GM12878 (cell line): ENCODE results near the gene GRIN3A. TPM values are rescaled to one million over a fixed set of nuclear protein-coding genes. Genes with fewer than 3 reads are reported as not detected.
A peak's percentile ranks its signal among the peaks of the same experiment; 100 is the strongest.

ENCODE experiments used
- ATAC-seq: fragments of 200-7000 bp; cut with Tn5 transposase; 3 replicates; pipeline ENCODE4 v1.9.1; 2020; ENCODE audit warnings: mild to moderate bottlenecking, moderate library complexity
- BruUV-seq: library from RNA; stranded (reverse); fragments of 400-500 nt; replicated peaks from 2 replicates; lab custom pipeline; 2021; lab: Mats Ljungman, UMichigan
- CTCF ChIA-PET: fragments of 300-600 bp; sonication (Branson Sonifier 250); formaldehyde crosslinking; extraction: SDS; loops from one replicate; lab custom pipeline; 2021; ENCODE audit warnings: inconsistent platforms; lab: Yijun Ruan, JAX
- POLR2A ChIA-PET: fragments of 350-600 bp; formaldehyde crosslinking; extraction: SDS; loops from one replicate; lab custom pipeline; 2021; ENCODE audit warnings: inconsistent platforms; lab: Charles Lee
- RAD21 ChIA-PET: fragments of 300-600 bp; sonication (Branson Sonifier 250); formaldehyde crosslinking; loops from one replicate; lab custom pipeline; 2023; ENCODE audit warnings: antibody characterized with exemption; ENCODE audit not compliant: unreplicated experiment; lab: Charles Lee
- SMC1A ChIA-PET: fragments of 300-600 bp; sonication (Branson Sonifier 250); formaldehyde crosslinking; loops from one replicate; lab custom pipeline; 2023; ENCODE audit not compliant: unreplicated experiment, uncharacterized antibody; lab: Charles Lee
- DNase-seq: peaks from one replicate; pipeline ENCODE4 v3.0.0-alpha.2; 2011; ENCODE audit warnings: low read depth, low spot score
- FAIRE-seq: peaks from 3 replicates; lab custom pipeline; 2011; peaks lifted over from hg19 to GRCh38; lab: Jason Lieb, UNC
- H2AFZ ChIP-seq: 2 replicates; pipeline ENCODE4 v1.6.0; 2011; ENCODE audit warnings: low read depth, low read length, control low read depth; ENCODE audit not compliant: control insufficient read depth
- H3K27ac ChIP-seq: 2 replicates; pipeline ENCODE4 v1.5.1; 2011; ENCODE audit warnings: control low read depth; ENCODE audit not compliant: control insufficient read depth, insufficient read depth
- H3K27me3 ChIP-seq, 2 experiments: replicated peaks in 1 of 2; 2 replicates each; pipeline versions ENCODE4 v1.6.0 to v1.6.1; 2011; ENCODE audit warnings: low read length in 1 of 2; ENCODE audit not compliant: control insufficient read depth in 2 of 2, insufficient read depth in 2 of 2
- H3K36me3 ChIP-seq, 2 experiments: 2 replicates each; pipeline ENCODE4 v1.5.1; 2011; ENCODE audit warnings: low read length in 1 of 2; ENCODE audit not compliant: control insufficient read depth in 2 of 2, insufficient read depth in 2 of 2
- H3K4me1 ChIP-seq: 2 replicates; pipeline ENCODE4 v1.6.1; 2011; ENCODE audit warnings: mild to moderate bottlenecking, low read length, moderate library complexity, mixed read lengths; ENCODE audit not compliant: control insufficient read depth, insufficient read depth
- H3K4me2 ChIP-seq: 2 replicates; pipeline ENCODE4 v1.6.0; 2011; ENCODE audit warnings: control low read depth; ENCODE audit not compliant: control insufficient read depth, insufficient read depth
- H3K4me3 ChIP-seq: fragments of 200-600 bp; sonication (generic); 2 replicates; pipeline ENCODE4 v1.5.1; 2016
- H3K79me2 ChIP-seq: 2 replicates; pipeline ENCODE4 v1.6.0; 2011; ENCODE audit warnings: low read length; ENCODE audit not compliant: control insufficient read depth, insufficient read depth
- H3K9ac ChIP-seq: 2 replicates; pipeline ENCODE4 v1.8.0; 2011; ENCODE audit warnings: low read length, control low read depth, mixed read lengths; ENCODE audit not compliant: control insufficient read depth, insufficient read depth
- H3K9me3 ChIP-seq: replicated peaks from 3 replicates; pipeline ENCODE4 v1.5.1; 2011; ENCODE audit warnings: mild to moderate bottlenecking, low read length; ENCODE audit not compliant: control insufficient read depth, insufficient read depth
- H4K20me1 ChIP-seq: 2 replicates; pipeline ENCODE4 v1.6.0; 2011; ENCODE audit not compliant: control insufficient read depth, insufficient read depth
- CBX5 ChIP-seq: sonication (generic); IDR thresholded peaks from 2 replicates; pipeline ENCODE4 v1.6.1; 2016; ENCODE audit warnings: low read depth, moderate library complexity, mild to moderate bottlenecking, inconsistent platforms
- DPF2 ChIP-seq: fragments of 450-650 bp; IDR thresholded peaks from 2 replicates; pipeline ENCODE4 v1.6.1; 2017; ENCODE audit warnings: mild to moderate bottlenecking
- HCFC1 ChIP-seq: fragments of 150-350 bp; IDR thresholded peaks from 2 replicates; pipeline ENCODE4 v1.6.1; 2014; ENCODE audit warnings: low read length
- KDM1A ChIP-seq: fragments of 200-600 bp; sonication (generic); IDR thresholded peaks from 2 replicates; pipeline ENCODE4 v1.6.1; 2016; ENCODE audit warnings: borderline replicate concordance
- PML ChIP-seq: IDR thresholded peaks from 2 replicates; pipeline ENCODE4 v1.6.1; 2012; ENCODE audit warnings: low read length, inconsistent platforms
- ZNF384 ChIP-seq: IDR thresholded peaks from 2 replicates; pipeline ENCODE4 v1.6.1; 2012; ENCODE audit warnings: low read depth, mild to moderate bottlenecking, low read length, improper control_type of control experiment, borderline replicate concordance
- WGBS: methylation state at CpG from one replicate; pipeline ENCODE4 v1.1.6; 2016; ENCODE audit warnings: low lambda C conversion rate; ENCODE audit not compliant: insufficient replicate concordance, insufficient coverage; ENCODE audit errors: missing lambda C conversion rate; 5-methylcytosine and 5-hydroxymethylcytosine counted together
- in situ Hi-C: fragments of 300-500 bp; cut with MboI; formaldehyde crosslinking; loops from 9 replicates; pipeline ENCODE4 v1.14.3; 2018; ENCODE audit warnings: mixed read lengths
- intact Hi-C: fragments of 100-400 bp; cut with micrococcal nuclease; formaldehyde crosslinking; loops from one replicate; pipeline ENCODE4 v1.14.2; 2022; ENCODE audit not compliant: unreplicated experiment
- polyA plus RNA-seq, 11 experiments: library from polyadenylated mRNA; depleted of rRNA in 4 of 11; unstranded in 6 of 11; stranded (reverse) in 5 of 11; fragments of >200 nt; fragmentation: Nextera tagmentation in 4 of 11; fragmentation: Illumina TruSeq in 1 of 11; extraction: Ambion mirVana in 4 of 11; extraction: Trizol in 1 of 11; gene quantifications; 1 replicate in 1 of 11; 2 replicates in 10 of 11; pipeline versions ENCODE4 v1.2.1 to v1.2.3, GENCODE V29; 2011 to 2016; ENCODE audit warnings: inconsistent platforms in 2 of 11, missing spikeins in 2 of 11, low read depth in 1 of 11
- total RNA-seq, 4 experiments: library from RNA; depleted of rRNA in 3 of 4; stranded (reverse); fragments of >200 nt in 3 of 4; fragmentation: Illumina TruSeq in 1 of 4; extraction: Trizol in 1 of 4; gene quantifications; 2 replicates each; pipeline versions ENCODE4 v1.2.1 to v1.2.3, GENCODE V29; 2013 to 2021
- TF ChIP-seq, protein P1 (sequence below): IDR thresholded peaks from 2 replicates; pipeline ENCODE4 v1.6.1; 2012; ENCODE audit warnings: mild to moderate bottlenecking, low read depth, low read length
- TF ChIP-seq, protein P2 (sequence below): fragments of 150-350 bp; IDR thresholded peaks from 2 replicates; pipeline ENCODE4 v1.6.1; 2014; ENCODE audit warnings: mild to moderate bottlenecking, low read depth, low read length
- TF ChIP-seq, protein P3 (sequence below): IDR thresholded peaks from 2 replicates; pipeline ENCODE4 v1.6.1; 2012; ENCODE audit warnings: low read length, inconsistent platforms
- TF ChIP-seq, protein P4 (sequence below): IDR thresholded peaks from 2 replicates; pipeline ENCODE4 v1.6.1; 2011; ENCODE audit warnings: low read depth, low read length, improper control_type of control experiment, borderline replicate concordance

The GRIN3A gene
- total and polyA plus RNA-seq, 10 of the 15 experiments (the other 5 are each of a cell fraction or from before 2014, with no cell fraction given): 0.03 to 0.05 (median 0.04) TPM; not detected in 7

DNA sequence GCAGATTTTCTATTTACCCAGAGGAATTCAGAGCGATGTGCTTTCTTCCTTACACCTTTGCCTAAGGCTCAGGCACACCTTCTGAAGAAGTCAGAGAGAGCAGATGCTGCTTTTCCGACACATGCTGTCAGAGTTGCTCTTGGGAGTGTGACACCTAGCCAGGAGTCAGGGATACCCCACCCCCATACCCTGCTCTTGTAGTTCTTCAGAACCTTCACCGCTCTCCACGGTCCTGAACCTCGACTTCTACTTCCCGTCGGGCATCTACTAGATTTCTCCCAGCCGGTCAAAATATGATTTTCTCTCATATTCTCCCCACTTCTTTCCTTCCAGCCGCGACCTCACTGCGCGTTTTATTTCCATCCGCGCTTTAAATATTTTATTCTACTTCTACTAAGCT, 1.7 kb downstream of the GRIN3A start:
- H3K9me3 ChIP-seq: no peaks in the 10 kb centered on the region; the same call in 2 of the 3 replicates
- SMC1A ChIA-PET: no interaction called here
- no peak overlapping the region for H2AFZ ChIP-seq
- CTCF ChIA-PET: no interaction called here
- TF ChIP-seq, protein P1, sequence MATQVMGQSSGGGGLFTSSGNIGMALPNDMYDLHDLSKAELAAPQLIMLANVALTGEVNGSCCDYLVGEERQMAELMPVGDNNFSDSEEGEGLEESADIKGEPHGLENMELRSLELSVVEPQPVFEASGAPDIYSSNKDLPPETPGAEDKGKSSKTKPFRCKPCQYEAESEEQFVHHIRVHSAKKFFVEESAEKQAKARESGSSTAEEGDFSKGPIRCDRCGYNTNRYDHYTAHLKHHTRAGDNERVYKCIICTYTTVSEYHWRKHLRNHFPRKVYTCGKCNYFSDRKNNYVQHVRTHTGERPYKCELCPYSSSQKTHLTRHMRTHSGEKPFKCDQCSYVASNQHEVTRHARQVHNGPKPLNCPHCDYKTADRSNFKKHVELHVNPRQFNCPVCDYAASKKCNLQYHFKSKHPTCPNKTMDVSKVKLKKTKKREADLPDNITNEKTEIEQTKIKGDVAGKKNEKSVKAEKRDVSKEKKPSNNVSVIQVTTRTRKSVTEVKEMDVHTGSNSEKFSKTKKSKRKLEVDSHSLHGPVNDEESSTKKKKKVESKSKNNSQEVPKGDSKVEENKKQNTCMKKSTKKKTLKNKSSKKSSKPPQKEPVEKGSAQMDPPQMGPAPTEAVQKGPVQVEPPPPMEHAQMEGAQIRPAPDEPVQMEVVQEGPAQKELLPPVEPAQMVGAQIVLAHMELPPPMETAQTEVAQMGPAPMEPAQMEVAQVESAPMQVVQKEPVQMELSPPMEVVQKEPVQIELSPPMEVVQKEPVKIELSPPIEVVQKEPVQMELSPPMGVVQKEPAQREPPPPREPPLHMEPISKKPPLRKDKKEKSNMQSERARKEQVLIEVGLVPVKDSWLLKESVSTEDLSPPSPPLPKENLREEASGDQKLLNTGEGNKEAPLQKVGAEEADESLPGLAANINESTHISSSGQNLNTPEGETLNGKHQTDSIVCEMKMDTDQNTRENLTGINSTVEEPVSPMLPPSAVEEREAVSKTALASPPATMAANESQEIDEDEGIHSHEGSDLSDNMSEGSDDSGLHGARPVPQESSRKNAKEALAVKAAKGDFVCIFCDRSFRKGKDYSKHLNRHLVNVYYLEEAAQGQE: peak; percentile 68
- TF ChIP-seq PML (no peak), CBX5 (no peak), KDM1A (no peak)
- no peak overlapping the region for H3K4me2 ChIP-seq
- no peaks in the 10 kb centered on the region for H3K36me3 ChIP-seq
- DNase-seq: no peak
- no peak for FAIRE-seq
- H3K79me2 ChIP-seq: no peaks in the 10 kb centered on the region
- peaks cover 0 to 9% of the 10 kb centered on the region in 2 experiments; a peak in 3 of 4 replicates for H3K27me3 ChIP-seq
- in situ Hi-C loops: no loop called here
- no peaks in the 10 kb centered on the region for H3K4me1 ChIP-seq
- WGBS: 33% methylated on average over 14 of the region's 14 CpGs
- no peaks in the 10 kb centered on the region for H4K20me1 ChIP-seq
- H3K9ac ChIP-seq: no peak overlapping the region
- RAD21 ChIA-PET: no interaction called here
- POLR2A ChIA-PET: no interaction called here
- intact Hi-C loops: no loop called here
- no TSS peak for BruUV-seq
- no peak overlapping the region for H3K4me3 ChIP-seq
- no peak for ATAC-seq
- no peak overlapping the region for H3K27ac ChIP-seq

DNA sequence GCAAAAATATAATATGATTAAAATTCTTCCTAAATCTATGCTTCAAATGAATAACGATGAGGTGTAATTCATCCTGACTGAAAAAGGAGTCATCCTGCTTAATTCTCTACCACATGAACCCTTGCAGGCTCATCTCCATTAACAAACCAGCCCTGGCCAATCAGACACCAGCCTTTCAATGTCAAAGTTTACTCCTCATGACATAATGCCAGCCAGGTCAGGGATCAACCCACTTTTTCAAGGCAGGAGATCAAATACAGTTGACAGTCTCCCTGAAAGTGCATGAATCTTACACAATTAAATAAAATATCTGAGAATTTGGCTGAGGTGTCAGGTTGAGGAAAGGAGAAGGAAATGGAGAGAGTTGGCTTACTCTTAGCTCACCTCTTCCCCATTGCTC, 7.0 kb downstream of the GRIN3A start:
- no peaks in the 10 kb centered on the region for H3K4me1 ChIP-seq
- TF ChIP-seq DPF2 (no peak), HCFC1 (no peak), CBX5 (no peak), ZNF384 (no peak)
- TF ChIP-seq, protein P2, sequence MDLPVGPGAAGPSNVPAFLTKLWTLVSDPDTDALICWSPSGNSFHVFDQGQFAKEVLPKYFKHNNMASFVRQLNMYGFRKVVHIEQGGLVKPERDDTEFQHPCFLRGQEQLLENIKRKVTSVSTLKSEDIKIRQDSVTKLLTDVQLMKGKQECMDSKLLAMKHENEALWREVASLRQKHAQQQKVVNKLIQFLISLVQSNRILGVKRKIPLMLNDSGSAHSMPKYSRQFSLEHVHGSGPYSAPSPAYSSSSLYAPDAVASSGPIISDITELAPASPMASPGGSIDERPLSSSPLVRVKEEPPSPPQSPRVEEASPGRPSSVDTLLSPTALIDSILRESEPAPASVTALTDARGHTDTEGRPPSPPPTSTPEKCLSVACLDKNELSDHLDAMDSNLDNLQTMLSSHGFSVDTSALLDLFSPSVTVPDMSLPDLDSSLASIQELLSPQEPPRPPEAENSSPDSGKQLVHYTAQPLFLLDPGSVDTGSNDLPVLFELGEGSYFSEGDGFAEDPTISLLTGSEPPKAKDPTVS: no peak
- TF ChIP-seq, protein P3, sequence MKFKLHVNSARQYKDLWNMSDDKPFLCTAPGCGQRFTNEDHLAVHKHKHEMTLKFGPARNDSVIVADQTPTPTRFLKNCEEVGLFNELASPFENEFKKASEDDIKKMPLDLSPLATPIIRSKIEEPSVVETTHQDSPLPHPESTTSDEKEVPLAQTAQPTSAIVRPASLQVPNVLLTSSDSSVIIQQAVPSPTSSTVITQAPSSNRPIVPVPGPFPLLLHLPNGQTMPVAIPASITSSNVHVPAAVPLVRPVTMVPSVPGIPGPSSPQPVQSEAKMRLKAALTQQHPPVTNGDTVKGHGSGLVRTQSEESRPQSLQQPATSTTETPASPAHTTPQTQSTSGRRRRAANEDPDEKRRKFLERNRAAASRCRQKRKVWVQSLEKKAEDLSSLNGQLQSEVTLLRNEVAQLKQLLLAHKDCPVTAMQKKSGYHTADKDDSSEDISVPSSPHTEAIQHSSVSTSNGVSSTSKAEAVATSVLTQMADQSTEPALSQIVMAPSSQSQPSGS: no peak
- TF ChIP-seq, protein P4, sequence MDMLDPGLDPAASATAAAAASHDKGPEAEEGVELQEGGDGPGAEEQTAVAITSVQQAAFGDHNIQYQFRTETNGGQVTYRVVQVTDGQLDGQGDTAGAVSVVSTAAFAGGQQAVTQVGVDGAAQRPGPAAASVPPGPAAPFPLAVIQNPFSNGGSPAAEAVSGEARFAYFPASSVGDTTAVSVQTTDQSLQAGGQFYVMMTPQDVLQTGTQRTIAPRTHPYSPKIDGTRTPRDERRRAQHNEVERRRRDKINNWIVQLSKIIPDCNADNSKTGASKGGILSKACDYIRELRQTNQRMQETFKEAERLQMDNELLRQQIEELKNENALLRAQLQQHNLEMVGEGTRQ: no peak
- ChIA-PET POLR2A (no interaction called here), CTCF (no interaction called here), SMC1A (no interaction called here), RAD21 (no interaction called here)
- no peak for FAIRE-seq
- H2AFZ ChIP-seq: no peak overlapping the region
- 0% methylated on average over 1 of the region's 1 CpG for WGBS
- no peaks in the 10 kb centered on the region for H3K9me3 ChIP-seq
- H3K4me3 ChIP-seq: no peak overlapping the region
- no peak for DNase-seq
- no peaks in the 10 kb centered on the region for H4K20me1 ChIP-seq
- H3K79me2 ChIP-seq: no peaks in the 10 kb centered on the region
- H3K36me3 ChIP-seq: no peaks in the 10 kb centered on the region
- H3K27me3 ChIP-seq: no peaks in the 10 kb centered on the region
- BruUV-seq: no TSS peak
- no peak overlapping the region for H3K9ac ChIP-seq
- intact Hi-C loops: no loop called here
- ATAC-seq: no peak
- in situ Hi-C loops: no loop called here
- no peak overlapping the region for H3K27ac ChIP-seq
- no peak overlapping the region for H3K4me2 ChIP-seq
